HepG2 (cell line): Measurements from ENCODE around the gene ODAM. TPM values are rescaled to one million over a fixed set of nuclear protein-coding genes. Genes with fewer than 3 reads are reported as not detected.

ENCODE experiments used
- DR1 ChIP-seq: sonication (generic); formaldehyde crosslinking; IDR thresholded peaks from 2 replicates; pipeline ENCODE4 v1.8.0; 2021; ENCODE audit warnings: mild to moderate bottlenecking, missing genetic modification reagents, inconsistent platforms
- ERF ChIP-seq: IDR thresholded peaks from 2 replicates; pipeline ENCODE4 v1.6.1; 2018; ENCODE audit warnings: missing biosample characterization, missing genetic modification reagents
- FOXA1 ChIP-seq, 2 experiments: fragments of 450-650 bp in 1 of 2; sonication (generic) in 1 of 2; formaldehyde crosslinking in 1 of 2; IDR thresholded peaks; 2 replicates each; pipeline versions ENCODE4 v1.4.0 to v1.6.1; 2016 to 2020; ENCODE audit warnings: missing genetic modification reagents in 1 of 2
- GABPA ChIP-seq, 2 experiments: IDR thresholded peaks; 2 replicates each; pipeline ENCODE4 v1.6.1; 2011 to 2016; ENCODE audit warnings: low read depth in 2 of 2, low read length in 1 of 2, missing biosample characterization in 1 of 2, missing genetic modification characterization in 1 of 2
- GATA4 ChIP-seq: sonication (generic); IDR thresholded peaks from 2 replicates; pipeline ENCODE4 v1.6.1; 2016; ENCODE audit warnings: antibody characterized with exemption, low read depth, borderline replicate concordance
- LCORL ChIP-seq, 2 experiments: fragments of 450-650 bp in 1 of 2; sonication (generic) in 1 of 2; formaldehyde crosslinking in 1 of 2; IDR thresholded peaks; 2 replicates each; pipeline versions ENCODE4 v1.5.0 to v1.6.1; 2017 to 2020; ENCODE audit warnings: antibody characterized with exemption in 1 of 2, missing genetic modification reagents in 1 of 2
- MAFF ChIP-seq: IDR thresholded peaks from 2 replicates; pipeline ENCODE4 v1.6.1; 2011; ENCODE audit warnings: low read depth, low read length, improper control_type of control experiment
- MYNN ChIP-seq: sonication (generic); formaldehyde crosslinking; IDR thresholded peaks from 2 replicates; pipeline ENCODE4 v1.4.0; 2020; ENCODE audit warnings: mild to moderate bottlenecking, low read depth, missing genetic modification reagents
- NFIC ChIP-seq: IDR thresholded peaks from 2 replicates; pipeline ENCODE4 v1.6.1; 2012; ENCODE audit warnings: mild to moderate bottlenecking, low read length, inconsistent platforms
- PHF21A ChIP-seq: sonication (generic); formaldehyde crosslinking; IDR thresholded peaks from 2 replicates; pipeline ENCODE4 v1.5.0; 2020; ENCODE audit warnings: mild to moderate bottlenecking, missing genetic modification reagents
- PLRG1 ChIP-seq: fragments of 450-650 bp; conservative IDR thresholded peaks from 2 replicates; pipeline ENCODE4 v1.6.1; 2016
- SIN3B ChIP-seq: fragments of 150-350 bp; IDR thresholded peaks from 2 replicates; pipeline ENCODE4 v1.6.1; 2014; ENCODE audit warnings: low read length
- SOX13 ChIP-seq, 3 experiments: fragments of 450-650 bp in 1 of 3; sonication (generic) in 1 of 3; formaldehyde crosslinking in 1 of 3; IDR thresholded peaks in 2 of 3; conservative IDR thresholded peaks in 1 of 3; 2 replicates each; pipeline versions ENCODE4 v1.5.0 to v1.6.1; 2016 to 2020; ENCODE audit warnings: antibody characterized with exemption in 1 of 3, mild to moderate bottlenecking in 1 of 3, missing compliant biosample characterization in 1 of 3, missing genetic modification reagents in 1 of 3, moderate library complexity in 1 of 3
- SP5 ChIP-seq: IDR thresholded peaks from 2 replicates; pipeline ENCODE4 v1.6.1; 2016; ENCODE audit warnings: low read depth, borderline replicate concordance
- TMF1 ChIP-seq: sonication (generic); formaldehyde crosslinking; IDR thresholded peaks from 2 replicates; pipeline ENCODE4 v1.8.1; 2022; ENCODE audit warnings: low read depth, missing genetic modification reagents
- TSC22D2 ChIP-seq: sonication (generic); formaldehyde crosslinking; IDR thresholded peaks from 2 replicates; pipeline ENCODE4 v1.5.1; 2020; ENCODE audit warnings: missing genetic modification reagents, mild to moderate bottlenecking, borderline replicate concordance
- ZNF468 ChIP-seq: sonication (generic); formaldehyde crosslinking; IDR thresholded peaks from 2 replicates; pipeline ENCODE4 v1.8.0; 2022; ENCODE audit warnings: mild to moderate bottlenecking, moderate library complexity, missing genetic modification reagents
- ZNF775 ChIP-seq: sonication (generic); formaldehyde crosslinking; IDR thresholded peaks from 2 replicates; pipeline ENCODE4 v1.4.0; 2020; ENCODE audit warnings: missing genetic modification reagents, mild to moderate bottlenecking, moderate library complexity, borderline replicate concordance
- polyA plus RNA-seq, 8 experiments: library from polyadenylated mRNA; depleted of rRNA in 3 of 8; stranded (reverse) in 7 of 8; unstranded in 1 of 8; fragments of >200 nt; fragmentation: Illumina TruSeq in 4 of 8; extraction: Trizol in 4 of 8; gene quantifications; 2 replicates each; pipeline versions ENCODE4 v1.2.1 to v1.2.3, GENCODE V29; 2011 to 2016; ENCODE audit warnings: low read depth in 4 of 8, missing spikeins in 1 of 8, mixed read lengths in 1 of 8; ENCODE audit not compliant: insufficient read depth in 1 of 8
- total RNA-seq, 5 experiments: library from RNA; depleted of rRNA; stranded (reverse); fragments of >200 nt; fragmentation: Illumina TruSeq; extraction: Trizol; gene quantifications; 2 replicates each; pipeline ENCODE4 v1.2.3, GENCODE V29; 2016; ENCODE audit warnings: low read depth in 1 of 5
- TF ChIP-seq, protein P1 (sequence below): sonication (generic); formaldehyde crosslinking; IDR thresholded peaks from 2 replicates; pipeline ENCODE4 v1.4.0; 2020; ENCODE audit warnings: mild to moderate bottlenecking, missing genetic modification reagents
- TF ChIP-seq, protein P2 (sequence below): sonication (generic); formaldehyde crosslinking; IDR thresholded peaks from 2 replicates; pipeline ENCODE4 v1.8.1; 2023; ENCODE audit warnings: mild to moderate bottlenecking, missing genetic modification reagents
- TF ChIP-seq, protein P3 (sequence below): sonication (generic); formaldehyde crosslinking; IDR thresholded peaks from 2 replicates; pipeline ENCODE4 v1.4.0; 2020; ENCODE audit warnings: missing genetic modification reagents

ODAM gene
- total and polyA plus RNA-seq, 2 of the 13 experiments (the other 11 are each of a cell fraction or from before 2014, with no cell fraction given): 94.6 to 115 TPM

DNA sequence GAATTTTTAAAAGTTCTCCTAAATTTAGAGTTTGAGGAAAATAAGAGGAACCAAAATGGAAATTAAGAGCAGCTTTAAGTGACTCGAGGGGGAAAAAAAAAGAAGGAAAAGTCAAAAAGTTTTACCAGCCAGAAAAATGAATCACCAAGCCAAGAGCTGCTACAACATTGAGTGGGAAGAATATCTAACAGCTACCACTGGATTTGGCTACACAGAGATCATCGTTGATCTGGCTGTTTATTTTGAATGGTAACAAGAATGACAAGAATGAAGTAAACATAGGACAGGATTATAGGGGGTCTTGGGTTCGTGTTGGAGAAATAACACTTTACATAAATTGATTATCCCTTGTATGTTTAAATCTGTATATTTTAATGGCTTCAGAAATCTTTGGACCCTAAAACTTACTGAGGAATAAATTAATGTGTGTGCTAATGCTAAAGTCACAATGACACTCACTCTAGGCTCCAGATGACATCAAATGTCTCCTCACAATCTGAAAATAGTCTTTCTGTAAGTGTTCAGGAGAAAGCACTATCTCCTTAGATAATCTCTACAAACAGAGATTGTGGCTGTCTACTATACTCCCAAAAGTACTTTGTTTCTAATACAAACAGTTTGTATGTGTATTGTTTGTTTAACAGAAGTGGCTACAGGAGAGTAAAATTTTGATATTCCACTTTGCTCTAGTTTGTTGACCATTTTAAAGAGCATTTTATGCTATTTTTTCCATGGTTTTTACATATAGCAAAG is 43.8 kb downstream of the ODAM start (continued):
- TF ChIP-seq ZNF775 (no peak), MYNN (no peak), TSC22D2 (CRISPR knock-in tag) (no peak), MAFF (no peak), SOX13 (IDR thresholded peaks at IDR 0.05) (no peak), SOX13 (CRISPR knock-in tag; conservative IDR thresholded peaks at IDR 0.05 in 1 of 2, IDR thresholded peaks at IDR 0.05 in 1 of 2) (peak in 1 of 2 experiments; percentile 67; a peak in 2 of 4 replicates), ERF (CRISPR knock-in tag) (no peak), LCORL (IDR thresholded peaks at IDR 0.05) (no peak), LCORL (CRISPR knock-in tag; IDR thresholded peaks at IDR 0.05) (no peak), NFIC (peak; percentile 40; the same call in 1 of the 2 replicates), GABPA (IDR thresholded peaks at IDR 0.05; ENCODE audit: low read depth, low read length) (no peak), GABPA (CRISPR knock-in tag; IDR thresholded peaks at IDR 0.05; ENCODE audit: low read depth) (no peak), SP5 (CRISPR knock-in tag) (no peak), ZNF468 (CRISPR knock-in tag) (no peak), TMF1 (CRISPR knock-in tag) (no peak), GATA4 (peak; percentile 60; the same call in 1 of the 2 replicates), FOXA1 (IDR thresholded peaks at IDR 0.05) (no peak), FOXA1 (CRISPR knock-in tag; IDR thresholded peaks at IDR 0.05) (no peak), PHF21A (no peak), SIN3B (no peak), PLRG1 (no peak), DR1 (no peak)
- TF ChIP-seq, protein P1, sequence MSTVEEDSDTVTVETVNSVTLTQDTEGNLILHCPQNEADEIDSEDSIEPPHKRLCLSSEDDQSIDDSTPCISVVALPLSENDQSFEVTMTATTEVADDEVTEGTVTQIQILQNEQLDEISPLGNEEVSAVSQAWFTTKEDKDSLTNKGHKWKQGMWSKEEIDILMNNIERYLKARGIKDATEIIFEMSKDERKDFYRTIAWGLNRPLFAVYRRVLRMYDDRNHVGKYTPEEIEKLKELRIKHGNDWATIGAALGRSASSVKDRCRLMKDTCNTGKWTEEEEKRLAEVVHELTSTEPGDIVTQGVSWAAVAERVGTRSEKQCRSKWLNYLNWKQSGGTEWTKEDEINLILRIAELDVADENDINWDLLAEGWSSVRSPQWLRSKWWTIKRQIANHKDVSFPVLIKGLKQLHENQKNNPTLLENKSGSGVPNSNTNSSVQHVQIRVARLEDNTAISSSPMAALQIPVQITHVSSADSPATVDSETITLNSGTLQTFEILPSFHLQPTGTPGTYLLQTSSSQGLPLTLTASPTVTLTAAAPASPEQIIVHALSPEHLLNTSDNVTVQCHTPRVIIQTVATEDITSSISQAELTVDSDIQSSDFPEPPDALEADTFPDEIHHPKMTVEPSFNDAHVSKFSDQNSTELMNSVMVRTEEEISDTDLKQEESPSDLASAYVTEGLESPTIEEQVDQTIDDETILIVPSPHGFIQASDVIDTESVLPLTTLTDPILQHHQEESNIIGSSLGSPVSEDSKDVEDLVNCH (CRISPR knock-in tag): no peak
- TF ChIP-seq, protein P2, sequence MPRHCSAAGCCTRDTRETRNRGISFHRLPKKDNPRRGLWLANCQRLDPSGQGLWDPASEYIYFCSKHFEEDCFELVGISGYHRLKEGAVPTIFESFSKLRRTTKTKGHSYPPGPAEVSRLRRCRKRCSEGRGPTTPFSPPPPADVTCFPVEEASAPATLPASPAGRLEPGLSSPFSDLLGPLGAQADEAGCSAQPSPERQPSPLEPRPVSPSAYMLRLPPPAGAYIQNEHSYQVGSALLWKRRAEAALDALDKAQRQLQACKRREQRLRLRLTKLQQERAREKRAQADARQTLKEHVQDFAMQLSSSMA: no peak
- TF ChIP-seq, protein P3, sequence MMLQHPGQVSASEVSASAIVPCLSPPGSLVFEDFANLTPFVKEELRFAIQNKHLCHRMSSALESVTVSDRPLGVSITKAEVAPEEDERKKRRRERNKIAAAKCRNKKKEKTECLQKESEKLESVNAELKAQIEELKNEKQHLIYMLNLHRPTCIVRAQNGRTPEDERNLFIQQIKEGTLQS (CRISPR knock-in tag): no peak
